Measurements from ENCODE around the gene ZNF335. TPM values are rescaled to one million over a fixed set of nuclear protein-coding genes. Genes with fewer than 3 reads are reported as not detected.

ZNF335 gene
- total and polyA plus RNA-seq, 2 of the 13 experiments (the other 11 are each of a cell fraction or from before 2014, with no cell fraction given): 9.7 to 13.7 TPM

- TF ChIP-seq PHF20 (CRISPR knock-in tag; IDR thresholded peaks at IDR 0.05): no peak
- TF ChIP-seq, protein P1, sequence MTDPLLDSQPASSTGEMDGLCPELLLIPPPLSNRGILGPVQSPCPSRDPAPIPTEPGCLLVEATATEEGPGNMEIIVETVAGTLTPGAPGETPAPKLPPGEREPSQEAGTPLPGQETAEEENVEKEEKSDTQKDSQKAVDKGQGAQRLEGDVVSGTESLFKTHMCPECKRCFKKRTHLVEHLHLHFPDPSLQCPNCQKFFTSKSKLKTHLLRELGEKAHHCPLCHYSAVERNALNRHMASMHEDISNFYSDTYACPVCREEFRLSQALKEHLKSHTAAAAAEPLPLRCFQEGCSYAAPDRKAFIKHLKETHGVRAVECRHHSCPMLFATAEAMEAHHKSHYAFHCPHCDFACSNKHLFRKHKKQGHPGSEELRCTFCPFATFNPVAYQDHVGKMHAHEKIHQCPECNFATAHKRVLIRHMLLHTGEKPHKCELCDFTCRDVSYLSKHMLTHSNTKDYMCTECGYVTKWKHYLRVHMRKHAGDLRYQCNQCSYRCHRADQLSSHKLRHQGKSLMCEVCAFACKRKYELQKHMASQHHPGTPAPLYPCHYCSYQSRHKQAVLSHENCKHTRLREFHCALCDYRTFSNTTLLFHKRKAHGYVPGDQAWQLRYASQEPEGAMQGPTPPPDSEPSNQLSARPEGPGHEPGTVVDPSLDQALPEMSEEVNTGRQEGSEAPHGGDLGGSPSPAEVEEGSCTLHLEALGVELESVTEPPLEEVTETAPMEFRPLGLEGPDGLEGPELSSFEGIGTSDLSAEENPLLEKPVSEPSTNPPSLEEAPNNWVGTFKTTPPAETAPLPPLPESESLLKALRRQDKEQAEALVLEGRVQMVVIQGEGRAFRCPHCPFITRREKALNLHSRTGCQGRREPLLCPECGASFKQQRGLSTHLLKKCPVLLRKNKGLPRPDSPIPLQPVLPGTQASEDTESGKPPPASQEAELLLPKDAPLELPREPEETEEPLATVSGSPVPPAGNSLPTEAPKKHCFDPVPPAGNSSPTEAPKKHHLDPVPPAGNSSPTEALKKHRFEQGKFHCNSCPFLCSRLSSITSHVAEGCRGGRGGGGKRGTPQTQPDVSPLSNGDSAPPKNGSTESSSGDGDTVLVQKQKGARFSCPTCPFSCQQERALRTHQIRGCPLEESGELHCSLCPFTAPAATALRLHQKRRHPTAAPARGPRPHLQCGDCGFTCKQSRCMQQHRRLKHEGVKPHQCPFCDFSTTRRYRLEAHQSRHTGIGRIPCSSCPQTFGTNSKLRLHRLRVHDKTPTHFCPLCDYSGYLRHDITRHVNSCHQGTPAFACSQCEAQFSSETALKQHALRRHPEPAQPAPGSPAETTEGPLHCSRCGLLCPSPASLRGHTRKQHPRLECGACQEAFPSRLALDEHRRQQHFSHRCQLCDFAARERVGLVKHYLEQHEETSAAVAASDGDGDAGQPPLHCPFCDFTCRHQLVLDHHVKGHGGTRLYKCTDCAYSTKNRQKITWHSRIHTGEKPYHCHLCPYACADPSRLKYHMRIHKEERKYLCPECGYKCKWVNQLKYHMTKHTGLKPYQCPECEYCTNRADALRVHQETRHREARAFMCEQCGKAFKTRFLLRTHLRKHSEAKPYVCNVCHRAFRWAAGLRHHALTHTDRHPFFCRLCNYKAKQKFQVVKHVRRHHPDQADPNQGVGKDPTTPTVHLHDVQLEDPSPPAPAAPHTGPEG (CRISPR knock-in tag; IDR thresholded peaks at IDR 0.05): no peak
- no peak for TF ChIP-seq FOXM1 (CRISPR knock-in tag; IDR thresholded peaks at IDR 0.05)
- TF ChIP-seq TFDP2 (CRISPR knock-in tag; IDR thresholded peaks at IDR 0.05): no peak
- no peak for TF ChIP-seq RAD51 (IDR thresholded peaks at IDR 0.05; ENCODE audit: borderline replicate concordance)
- no peak for TF ChIP-seq HNF1A (IDR thresholded peaks at IDR 0.05; ENCODE audit: low read depth)
- 0 out of 2 replicates have a peak, but pooled peaks have one; percentile 20 for TF ChIP-seq HNF1A (CRISPR knock-in tag; IDR thresholded peaks at IDR 0.05; ENCODE audit: borderline replicate concordance)
- TF ChIP-seq GPBP1L1 (CRISPR knock-in tag; IDR thresholded peaks at IDR 0.05): no peak
- TF ChIP-seq STAT5B (CRISPR knock-in tag; IDR thresholded peaks at IDR 0.05): no peak
- TF ChIP-seq ZNF496 (CRISPR knock-in tag; IDR thresholded peaks at IDR 0.05; ENCODE audit: insufficient replicate concordance): no peak
- TF ChIP-seq, protein P2, sequence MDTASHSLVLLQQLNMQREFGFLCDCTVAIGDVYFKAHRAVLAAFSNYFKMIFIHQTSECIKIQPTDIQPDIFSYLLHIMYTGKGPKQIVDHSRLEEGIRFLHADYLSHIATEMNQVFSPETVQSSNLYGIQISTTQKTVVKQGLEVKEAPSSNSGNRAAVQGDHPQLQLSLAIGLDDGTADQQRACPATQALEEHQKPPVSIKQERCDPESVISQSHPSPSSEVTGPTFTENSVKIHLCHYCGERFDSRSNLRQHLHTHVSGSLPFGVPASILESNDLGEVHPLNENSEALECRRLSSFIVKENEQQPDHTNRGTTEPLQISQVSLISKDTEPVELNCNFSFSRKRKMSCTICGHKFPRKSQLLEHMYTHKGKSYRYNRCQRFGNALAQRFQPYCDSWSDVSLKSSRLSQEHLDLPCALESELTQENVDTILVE (CRISPR knock-in tag; IDR thresholded peaks at IDR 0.05): no peak
- no peak for TF ChIP-seq KLF16 (CRISPR knock-in tag; IDR thresholded peaks at IDR 0.05)
- TF ChIP-seq ZNF691 (CRISPR knock-in tag; IDR thresholded peaks at IDR 0.05; ENCODE audit: borderline replicate concordance, low read depth): peak; percentile 58; the same call in 1 of the 2 replicates
These were observed 21.4 kb upstream of the ZNF335 start (continued) for GRCh38 chr20:45993197-45993951.

Measured in HepG2 (cell line).